ENCODE measurements around the gene LSM3. TPM values are rescaled to one million over a fixed set of nuclear protein-coding genes. Genes with fewer than 3 reads are reported as not detected.

LSM3 gene
- total RNA-seq, 1 experiment from 2014 or later, result 17.4 TPM

- BruUV-seq (replicated peaks), result no TSS peak
Measured at GRCh38 chr3:14145670-14146380, 32.8 kb upstream of the LSM3 start.

More at GRCh38 chr3:14145670-14146380, 32.8 kb upstream of the LSM3 start:
- H3K4me2 ChIP-seq (ENCODE audit: low read length), result no peak overlapping the region
- CTCF ChIA-PET, result interaction anchor here (2.0 kb wide), 1 partner anchor 249 kb away, joined by 7 read pairs; no protein-coding TSS in a partner anchor
- no peak for ATAC-seq
- no peaks in the 10 kb centered on the region for H3K27me3 ChIP-seq (ENCODE audit: insufficient read depth, low read length)
- no peaks in the 10 kb centered on the region for H3K9me2 ChIP-seq (ENCODE audit: insufficient read depth)
- peaks cover 0 to 4% of the 10 kb centered on the region in 2 experiments; a peak in 1 of 4 replicates for H3K36me3 ChIP-seq (ENCODE audit: control insufficient read depth in 1 of 2, insufficient read depth in 2 of 2, low read length in 2 of 2)
- no peaks in the 10 kb centered on the region for H3K79me2 ChIP-seq (ENCODE audit: insufficient read depth, low read length)
- H3K4me1 ChIP-seq (ENCODE audit: control insufficient read depth in 1 of 2, insufficient read depth in 2 of 2, low read length in 2 of 2), result peaks cover 25 to 30% of the 10 kb centered on the region in 2 experiments
- TF ChIP-seq CTCF (IDR thresholded peaks at IDR 0.05 in 2 of 3, conservative IDR thresholded peaks at IDR 0.05 in 1 of 3; ENCODE audit: borderline replicate concordance in 1 of 3, insufficient read depth in 1 of 3, low read depth in 2 of 3, low read length in 2 of 3), result peak in 1 of 3 experiments; percentile 8; a peak in 1 of 6 replicates
- TF ChIP-seq POLR2A (IDR thresholded peaks at IDR 0.05; ENCODE audit: borderline replicate concordance, extremely low read depth, insufficient read depth, insufficient read length), result no peak
- no peaks in the 10 kb centered on the region for H3K9me3 ChIP-seq (ENCODE audit: control insufficient read depth in 1 of 2, insufficient read depth in 1 of 2, low read depth in 1 of 2, low read length in 2 of 2)
- H3K9ac ChIP-seq (ENCODE audit: low read length), result no peak overlapping the region
- RAD21 ChIA-PET (ENCODE audit: low non-redundant PET in 1 of 2, low total read pairs in 2 of 2, uncharacterized antibody in 2 of 2, unreplicated experiment in 2 of 2), result no interaction called here
- POLR2A ChIA-PET, result interaction anchor here (1.8 kb wide), 1 partner anchor 33 kb away, joined by 5 read pairs; the partner anchor contains the start of genes LSM3 and XPC
- H3K4me3 ChIP-seq (replicated peaks in 1 of 2; ENCODE audit: low read depth in 1 of 2, low read length in 2 of 2), result no peak overlapping the region
- H3K27ac ChIP-seq (ENCODE audit: low read depth, low read length), result 0 out of 2 replicates have a peak overlapping the region, but pooled peaks have one; percentile 61
- no peak for DNase-seq (ENCODE audit: low read depth, low spot score)
- H4K20me1 ChIP-seq (ENCODE audit: insufficient read depth), result peaks cover 6% of the 10 kb centered on the region; the same call in 1 of the 2 replicates
- intact Hi-C loops (cut with micrococcal nuclease), result no loop called here
- H2AFZ ChIP-seq (ENCODE audit: low read depth, low read length, poor library complexity, severe bottlenecking), result no peak overlapping the region

Data from HCT116 (cell line).